ENCODE measurements around the gene SLC35A1. TPM values are rescaled to one million over a fixed set of nuclear protein-coding genes. Genes with fewer than 3 reads are reported as not detected.
"Not testable (repeated sequence)": the region's sequence is repeated elsewhere in the genome, so short reads cannot be mapped to it uniquely, and the experiment has no call there.

Gene SLC35A1
- total RNA-seq, 2 experiments from 2014 or later, result 6.5 to 9.9 TPM

DNA sequence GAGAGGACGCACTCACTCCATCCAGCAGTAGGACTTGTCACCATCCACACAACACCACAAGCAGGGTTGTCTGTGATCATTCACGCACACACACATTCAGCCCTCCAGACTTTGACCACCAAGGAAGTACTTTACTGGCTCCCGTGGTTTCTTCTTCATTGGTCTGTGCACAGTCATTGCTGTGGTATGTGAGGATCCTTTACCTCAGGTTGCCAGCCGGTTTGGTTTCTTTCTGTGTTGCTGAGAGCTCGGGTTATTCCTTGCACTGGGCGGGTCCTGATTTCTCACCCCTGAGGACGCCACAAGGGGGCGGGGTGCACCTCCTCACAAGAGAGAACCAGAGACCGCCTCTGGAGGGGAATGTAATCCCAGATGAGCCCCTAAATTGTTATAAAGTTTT is 11.2 kb downstream of the SLC35A1 start:
- no peaks in the 10 kb centered on the region for H3K9me3 Mint-ChIP-seq (ENCODE audit: low read depth)
- ChIA-PET POLR2A (no interaction called here), CTCF (interaction anchor here (1.2 kb wide), 1 partner anchor 1170 kb away, joined by 3 read pairs; no protein-coding TSS in a partner anchor)
- no peak overlapping the region for H3K4me3 Mint-ChIP-seq
- H3K4me1 Mint-ChIP-seq, result no peaks in the 10 kb centered on the region
- DNase-seq (peak; percentile 41), ATAC-seq (peak; percentile 36)
- H3K36me3 Mint-ChIP-seq (ENCODE audit: low read depth), result peaks cover 18% of the 10 kb centered on the region
- no peaks in the 10 kb centered on the region for H3K27me3 Mint-ChIP-seq
- no peak overlapping the region for H3K27ac Mint-ChIP-seq
- intact Hi-C loops (cut with DNase I, micrococcal nuclease), result no loop called here

DNA sequence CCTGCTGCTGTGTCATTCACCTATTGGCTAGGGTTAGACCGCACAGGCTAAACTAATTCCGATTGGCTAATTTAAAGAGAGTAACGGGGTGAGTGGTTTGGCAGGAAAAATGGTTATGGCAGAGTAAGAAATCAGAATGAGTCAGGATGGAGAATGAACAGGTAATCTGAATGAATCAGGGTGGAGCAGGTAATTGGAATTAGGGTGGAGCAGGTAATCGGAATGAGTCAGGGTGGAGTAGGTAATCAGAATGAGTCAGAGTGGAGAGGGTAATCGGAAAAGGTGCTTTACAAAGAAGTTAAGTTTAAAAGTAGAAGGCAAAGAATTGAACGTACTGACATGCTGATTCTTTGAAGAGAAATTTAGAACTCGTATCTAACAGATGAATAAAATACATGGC is 11.7 kb downstream of the SLC35A1 start:
- no peaks in the 10 kb centered on the region for H3K9me3 Mint-ChIP-seq (ENCODE audit: low read depth)
- ChIA-PET POLR2A (no interaction called here), CTCF (interaction anchor here (1.2 to 1.8 kb wide), 3 partner anchors 15 to 1169 kb away, joined by 3 to 9 read pairs (median 3); no protein-coding TSS in a partner anchor)
- peaks cover 13% of the 10 kb centered on the region for H3K36me3 Mint-ChIP-seq (ENCODE audit: low read depth)
- H3K27me3 Mint-ChIP-seq, result no peaks in the 10 kb centered on the region
- H3K4me3 Mint-ChIP-seq, result no peak overlapping the region
- no peak for DNase-seq
- ATAC-seq, result no peak
- H3K27ac Mint-ChIP-seq, result no peak overlapping the region
- H3K4me1 Mint-ChIP-seq, result no peaks in the 10 kb centered on the region
- intact Hi-C loops (cut with DNase I, micrococcal nuclease), result no loop called here

DNA sequence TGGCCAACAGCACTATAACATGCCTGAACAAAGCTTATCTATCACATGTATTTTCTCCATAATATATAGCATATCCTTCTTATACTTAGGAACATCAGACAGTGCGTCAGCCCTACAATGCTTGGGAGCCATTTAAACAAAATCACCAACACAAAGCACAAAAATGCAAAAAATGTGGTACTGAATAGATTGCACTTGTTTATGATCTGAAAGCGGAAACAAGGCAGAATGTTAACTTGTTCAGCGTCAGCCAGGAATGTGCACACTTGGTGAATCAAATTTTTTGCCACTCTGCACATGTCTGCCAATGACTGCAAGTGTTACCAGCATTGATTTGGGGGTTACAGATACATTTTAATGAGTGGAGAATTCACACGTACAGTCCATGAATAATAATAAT is 14.8 kb downstream of the SLC35A1 start:
- ATAC-seq (no peak), DNase-seq (no peak)
- no peaks in the 10 kb centered on the region for H3K4me1 Mint-ChIP-seq
- POLR2A ChIA-PET, result no interaction called here
- peaks cover 13% of the 10 kb centered on the region for H3K36me3 Mint-ChIP-seq (ENCODE audit: low read depth)
- no peak overlapping the region for H3K4me3 Mint-ChIP-seq
- CTCF ChIA-PET, result no interaction called here
- no peaks in the 10 kb centered on the region for H3K9me3 Mint-ChIP-seq (ENCODE audit: low read depth)
- intact Hi-C loops (cut with DNase I, micrococcal nuclease), result no loop called here
- no peaks in the 10 kb centered on the region for H3K27me3 Mint-ChIP-seq
- H3K27ac Mint-ChIP-seq, result no peak overlapping the region

DNA sequence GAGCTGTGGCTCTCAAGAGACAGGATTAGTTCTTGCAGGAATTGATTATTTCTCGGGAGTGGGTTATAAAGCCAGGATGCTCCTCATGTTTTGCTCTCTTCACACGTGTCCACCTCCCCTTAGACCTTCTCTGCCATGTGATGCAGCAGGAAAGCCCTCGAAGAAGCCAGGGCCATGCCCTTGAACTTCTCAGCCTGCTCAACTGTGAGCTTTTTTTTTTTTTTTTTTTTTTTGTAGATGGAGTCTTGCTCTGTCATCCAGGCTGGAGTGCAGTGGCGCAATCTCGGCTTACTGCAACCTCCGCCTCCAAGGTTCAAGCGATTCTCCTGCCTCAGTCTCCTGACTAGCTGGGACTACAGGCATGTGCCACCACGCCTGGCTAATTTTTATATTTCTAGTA is 16.6 kb downstream of the SLC35A1 start:
- H3K9me3 Mint-ChIP-seq (ENCODE audit: low read depth); H3K27ac Mint-ChIP-seq; intact Hi-C loops (cut with DNase I, micrococcal nuclease); DNase-seq; ATAC-seq; H3K27me3 Mint-ChIP-seq; H3K4me1 Mint-ChIP-seq; H3K4me3 Mint-ChIP-seq: not testable (repeated sequence)
- POLR2A ChIA-PET, result interaction anchor here (0.6 kb wide), 1 partner anchor 13 kb away, joined by 4 read pairs; no protein-coding TSS in a partner anchor
- peaks cover 12% of the 10 kb centered on the region for H3K36me3 Mint-ChIP-seq (ENCODE audit: low read depth)
- CTCF ChIA-PET, result interaction anchor here (0.6 kb wide), 1 partner anchor 814 kb away, joined by 4 read pairs; no protein-coding TSS in a partner anchor

DNA sequence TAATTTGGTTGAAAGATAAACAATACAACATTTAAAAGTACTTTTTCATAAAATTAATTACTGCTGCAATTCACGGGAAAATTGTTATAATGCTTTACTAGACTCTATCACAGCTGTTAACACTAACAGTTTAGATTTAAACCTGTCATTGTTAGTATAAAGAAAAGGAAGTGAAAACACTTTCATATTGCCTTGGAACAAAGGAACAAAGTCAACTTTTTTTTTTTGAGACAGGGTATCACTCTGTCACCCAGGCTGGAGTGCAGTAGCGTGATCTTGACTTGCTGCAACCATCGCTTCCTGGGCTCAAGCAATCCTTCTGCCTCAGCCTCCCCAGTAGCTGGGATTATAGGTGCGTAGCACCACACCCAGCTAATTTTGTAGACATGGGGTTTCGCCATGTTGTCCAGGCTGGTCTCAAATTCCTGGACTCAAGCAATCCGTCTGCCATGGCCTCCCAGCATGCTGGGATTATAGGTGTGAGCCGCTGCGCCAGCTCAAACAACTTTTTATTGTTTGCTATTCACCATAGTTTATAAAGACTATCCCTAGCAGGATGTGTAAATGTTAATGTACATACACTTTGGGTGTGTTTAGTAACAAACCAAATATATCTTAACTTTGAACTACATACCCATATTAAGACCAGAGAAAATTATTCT is 22.1 kb downstream of the SLC35A1 start:
- ATAC-seq, result no peak
- ChIA-PET POLR2A (interaction anchor here (0.5 to 0.6 kb wide), 2 partner anchors 148 to 336 kb away, joined by 3 to 5 read pairs; no protein-coding TSS in a partner anchor), CTCF (interaction anchor here (0.7 to 1.7 kb wide), 5 partner anchors 9 to 202 kb away, joined by 3 to 6 read pairs (median 4); no protein-coding TSS in a partner anchor)
- intact Hi-C loops (cut with DNase I, micrococcal nuclease), result no loop called here
- Mint-ChIP-seq H3K27ac (no peak overlapping the region), H3K4me3 (no peak overlapping the region), H3K36me3 (ENCODE audit: low read depth) (peaks cover 7% of the 10 kb centered on the region), H3K4me1 (peaks cover 2% of the 10 kb centered on the region), H3K27me3 (no peaks in the 10 kb centered on the region), H3K9me3 (ENCODE audit: low read depth) (no peaks in the 10 kb centered on the region)
- no peak for DNase-seq

DNA sequence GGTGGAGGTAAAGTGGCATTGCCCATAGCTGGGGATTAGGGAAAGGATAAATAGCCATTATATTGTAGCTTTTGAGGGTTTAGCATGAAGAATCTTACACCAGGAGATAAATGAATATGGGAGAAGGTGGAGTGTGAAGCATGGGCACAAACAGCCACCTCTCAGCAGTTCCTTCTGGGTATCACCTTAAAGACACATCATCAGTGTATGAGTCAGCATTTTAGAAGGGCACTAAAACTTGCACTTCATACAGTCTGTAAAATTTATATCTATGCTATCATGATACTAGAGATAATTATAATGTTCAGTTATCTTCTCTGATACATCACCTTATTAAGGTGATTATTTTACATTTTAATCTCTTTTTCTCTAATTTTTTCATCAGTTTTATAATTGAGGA is 25.3 kb downstream of the SLC35A1 start:
- no peak overlapping the region for H3K27ac Mint-ChIP-seq
- ChIA-PET POLR2A (no interaction called here), CTCF (no interaction called here)
- intact Hi-C loops (cut with DNase I, micrococcal nuclease), result no loop called here
- no peak overlapping the region for H3K4me3 Mint-ChIP-seq
- H3K9me3 Mint-ChIP-seq (ENCODE audit: low read depth), result no peaks in the 10 kb centered on the region
- peak; percentile 44 for ATAC-seq
- peaks cover under 1% of the 10 kb centered on the region for H3K4me1 Mint-ChIP-seq
- DNase-seq, result no peak
- H3K36me3 Mint-ChIP-seq (ENCODE audit: low read depth), result peaks cover 7% of the 10 kb centered on the region
- no peaks in the 10 kb centered on the region for H3K27me3 Mint-ChIP-seq

DNA sequence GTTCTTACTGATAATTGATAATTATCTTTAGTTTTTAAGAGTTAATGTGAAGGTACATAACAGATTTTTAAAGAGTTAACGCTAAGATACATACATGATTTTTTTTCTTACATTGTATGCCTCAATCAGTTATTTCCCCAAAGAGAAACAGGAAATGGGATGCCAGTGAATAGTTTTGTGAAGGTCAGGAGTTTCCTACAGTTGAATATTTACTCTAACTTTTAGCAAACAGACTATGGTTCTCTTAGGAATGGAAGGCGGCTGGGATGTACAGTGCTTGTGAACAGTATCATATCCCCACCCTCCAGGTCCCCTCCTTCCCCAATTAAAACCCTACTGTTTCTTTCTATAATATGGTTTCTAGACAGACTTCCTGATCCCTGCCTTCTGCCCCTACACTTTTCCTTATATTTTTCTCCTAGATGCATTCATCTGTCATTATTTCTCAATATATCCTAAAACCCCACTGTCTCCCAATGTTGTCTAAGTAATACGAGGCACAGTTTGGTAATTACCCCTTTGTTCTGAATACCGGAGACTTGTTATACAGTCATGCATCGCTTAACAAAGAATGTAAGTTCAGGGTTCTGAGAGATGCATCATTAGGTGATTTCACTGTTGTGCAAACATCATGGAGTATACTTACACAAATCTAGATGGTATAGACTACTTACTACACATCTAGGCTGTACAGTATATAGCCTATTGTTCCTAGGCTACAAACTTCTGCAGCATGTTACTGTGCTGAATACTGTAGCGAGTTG is 29.2 kb downstream of the SLC35A1 start:
- no peak for ATAC-seq
- peak overlapping the region; percentile 12 for H3K27ac Mint-ChIP-seq
- peaks cover 29% of the 10 kb centered on the region for H3K36me3 Mint-ChIP-seq (ENCODE audit: low read depth)
- intact Hi-C loops (cut with DNase I, micrococcal nuclease), result no loop called here
- no peaks in the 10 kb centered on the region for H3K9me3 Mint-ChIP-seq (ENCODE audit: low read depth)
- no peak overlapping the region for H3K4me3 Mint-ChIP-seq
- CTCF ChIA-PET, result interaction anchor here (2.4 kb wide), 1 partner anchor 8 kb away, joined by 6 read pairs; no protein-coding TSS in a partner anchor
- peaks cover 3% of the 10 kb centered on the region for H3K4me1 Mint-ChIP-seq
- no peak for DNase-seq
- H3K27me3 Mint-ChIP-seq, result no peaks in the 10 kb centered on the region
- POLR2A ChIA-PET, result interaction anchor here (0.6 kb wide), 1 partner anchor 12 kb away, joined by 4 read pairs; no protein-coding TSS in a partner anchor

DNA sequence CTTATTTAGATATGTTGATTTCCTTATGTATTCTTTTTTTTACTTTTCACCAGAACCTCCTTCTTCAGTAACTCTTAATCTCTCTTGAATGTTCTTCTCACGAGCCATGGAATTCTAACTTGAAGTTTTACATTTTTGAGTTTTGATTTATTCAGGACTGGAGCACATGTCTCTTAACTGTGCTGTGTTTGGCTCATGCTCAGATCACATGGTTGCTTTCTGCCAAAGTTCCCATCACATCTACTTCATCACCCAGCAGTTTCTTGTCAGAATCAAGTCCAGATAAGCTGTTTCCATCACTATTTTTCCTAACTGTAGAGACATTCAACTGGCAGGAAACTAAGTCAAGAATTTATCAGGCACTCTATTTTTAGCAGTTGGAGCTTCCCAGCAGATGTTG is 31.7 kb downstream of the SLC35A1 start:
- Mint-ChIP-seq H3K4me3 (no peak overlapping the region), H3K27ac (peak overlapping the region; percentile 27), H3K4me1 (peaks cover 3% of the 10 kb centered on the region), H3K27me3 (no peaks in the 10 kb centered on the region), H3K9me3 (ENCODE audit: low read depth) (no peaks in the 10 kb centered on the region), H3K36me3 (ENCODE audit: low read depth) (peaks cover 34% of the 10 kb centered on the region)
- POLR2A ChIA-PET, result no interaction called here
- DNase-seq (no peak), ATAC-seq (no peak)
- intact Hi-C loops (cut with DNase I, micrococcal nuclease), result no loop called here
- CTCF ChIA-PET, result interaction anchor here (0.9 to 2.4 kb wide), 2 partner anchors 8 to 10 kb away, joined by 3 to 6 read pairs; no protein-coding TSS in a partner anchor

DNA sequence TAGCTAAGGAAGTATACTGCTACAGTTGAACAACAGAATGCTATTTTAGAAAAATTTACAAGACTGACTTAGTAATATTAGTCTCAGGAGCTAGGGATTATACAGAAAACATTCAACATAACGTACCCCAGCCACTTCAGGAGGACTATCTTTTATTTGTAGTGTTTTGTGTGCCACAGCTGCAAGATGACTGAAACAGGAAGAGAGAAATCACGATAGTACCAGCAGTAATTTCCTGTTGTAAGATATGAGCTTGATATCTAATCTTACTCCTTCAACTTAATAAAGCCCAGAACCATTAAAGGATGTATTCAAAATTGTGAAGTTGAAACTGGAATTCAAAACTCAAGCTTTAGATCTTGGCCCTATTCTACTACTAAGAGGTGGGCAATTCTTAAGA is 42.1 kb downstream of the SLC35A1 start:
- no peaks in the 10 kb centered on the region for H3K27me3 Mint-ChIP-seq
- peaks cover 43% of the 10 kb centered on the region for H3K36me3 Mint-ChIP-seq (ENCODE audit: low read depth)
- H3K4me3 Mint-ChIP-seq, result no peak overlapping the region
- intact Hi-C loops (cut with DNase I, micrococcal nuclease), result no loop called here
- no peaks in the 10 kb centered on the region for H3K9me3 Mint-ChIP-seq (ENCODE audit: low read depth)
- POLR2A ChIA-PET, result no interaction called here
- no peak overlapping the region for H3K27ac Mint-ChIP-seq
- CTCF ChIA-PET, result interaction anchor here (0.7 to 1.3 kb wide), 2 partner anchors 32 to 35 kb away, joined by 3 read pairs; no protein-coding TSS in a partner anchor
- no peak for DNase-seq
- ATAC-seq, result no peak
- H3K4me1 Mint-ChIP-seq, result peaks cover 5% of the 10 kb centered on the region

DNA sequence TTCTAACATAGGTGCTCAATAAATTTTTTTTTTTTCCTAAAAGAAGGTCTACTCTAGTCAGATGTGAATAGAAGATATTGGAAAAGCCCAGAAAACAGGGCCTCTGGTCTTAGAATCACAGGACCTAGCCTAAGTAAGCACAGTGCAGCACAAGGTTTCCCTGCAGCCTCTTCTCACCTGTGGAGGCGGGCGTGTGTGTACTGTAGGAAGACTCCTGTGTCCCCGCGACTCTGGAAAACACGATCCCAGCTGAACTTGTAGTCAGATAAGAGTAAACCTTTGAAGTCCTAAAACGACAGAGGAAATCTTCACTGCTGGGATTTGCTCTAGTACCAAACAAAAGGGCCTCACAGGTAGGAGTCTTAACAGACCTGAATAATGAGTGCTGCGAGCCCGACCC is 45.7 kb downstream of the SLC35A1 start:
- Mint-ChIP-seq H3K4me1 (peaks cover 5% of the 10 kb centered on the region), H3K36me3 (ENCODE audit: low read depth) (peaks cover 36% of the 10 kb centered on the region), H3K27me3 (no peaks in the 10 kb centered on the region), H3K4me3 (no peak overlapping the region), H3K9me3 (ENCODE audit: low read depth) (no peaks in the 10 kb centered on the region), H3K27ac (no peak overlapping the region)
- no peak for DNase-seq
- intact Hi-C loops (cut with DNase I, micrococcal nuclease), result no loop called here
- ATAC-seq, result no peak
- POLR2A ChIA-PET, result no interaction called here
- CTCF ChIA-PET, result interaction anchor here (1.4 kb wide), 1 partner anchor 10 kb away, joined by 6 read pairs; no protein-coding TSS in a partner anchor

DNA sequence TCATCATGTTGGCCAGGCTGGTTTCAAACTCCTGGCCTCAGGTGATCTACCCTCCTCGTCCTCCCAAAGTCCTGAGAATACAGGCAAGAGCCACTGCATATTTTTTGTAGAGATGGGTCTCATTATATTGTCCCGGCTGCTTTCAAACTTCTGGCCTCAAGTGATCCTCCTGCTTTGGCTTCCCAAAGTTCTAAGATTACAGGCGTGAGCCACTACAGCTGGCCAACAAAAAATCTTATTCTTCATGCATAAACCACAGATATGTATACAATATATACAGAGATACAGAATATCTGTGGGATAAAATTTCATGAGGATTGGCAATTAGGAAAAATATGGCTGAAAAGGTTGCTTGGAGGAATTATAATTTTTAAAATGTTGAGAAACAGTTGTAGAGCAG is 49.9 kb downstream of the SLC35A1 start:
- H3K4me1 Mint-ChIP-seq, result no peaks in the 10 kb centered on the region
- H3K27me3 Mint-ChIP-seq, result no peaks in the 10 kb centered on the region
- ATAC-seq (no peak), DNase-seq (no peak)
- ChIA-PET CTCF (interaction anchor here (1.0 kb wide), 1 partner anchor 15 kb away, joined by 3 read pairs; no protein-coding TSS in a partner anchor), POLR2A (no interaction called here)
- H3K9me3 Mint-ChIP-seq (ENCODE audit: low read depth), result no peaks in the 10 kb centered on the region
- H3K27ac Mint-ChIP-seq, result no peak overlapping the region
- H3K36me3 Mint-ChIP-seq (ENCODE audit: low read depth), result peaks cover 35% of the 10 kb centered on the region
- intact Hi-C loops (cut with DNase I, micrococcal nuclease), result no loop called here
- H3K4me3 Mint-ChIP-seq, result no peak overlapping the region
